Ishikawa (cell line): ENCODE data around the gene ITPR1.

Experiments used
- CEBPB ChIP-seq: IDR thresholded peaks from 2 replicates; pipeline ENCODE4 v1.6.1; 2012
- CREB1 ChIP-seq: IDR thresholded peaks from 2 replicates; pipeline ENCODE4 v1.6.1; 2012; ENCODE audit warnings: low read depth
- EGR1 ChIP-seq: IDR thresholded peaks from 2 replicates; pipeline ENCODE4 v1.6.1; 2012
- EP300 ChIP-seq: IDR thresholded peaks from 2 replicates; pipeline ENCODE4 v1.6.1; 2012; ENCODE audit warnings: borderline replicate concordance
- MAX ChIP-seq: IDR thresholded peaks from 2 replicates; pipeline ENCODE4 v1.6.1; 2012
- NFIC ChIP-seq: IDR thresholded peaks from 2 replicates; pipeline ENCODE4 v1.6.1; 2012
- RAD21 ChIP-seq: IDR thresholded peaks from 2 replicates; pipeline ENCODE4 v1.6.1; 2012; ENCODE audit warnings: low read depth
- REST ChIP-seq: IDR thresholded peaks from 2 replicates; pipeline ENCODE4 v1.6.1; 2012; ENCODE audit warnings: low read depth, mild to moderate bottlenecking
- TAF1 ChIP-seq: IDR thresholded peaks from 2 replicates; pipeline ENCODE4 v1.6.1; 2012; ENCODE audit warnings: low read depth, mild to moderate bottlenecking
- TEAD4 ChIP-seq: IDR thresholded peaks from 2 replicates; pipeline ENCODE4 v1.6.1; 2012
- USF1 ChIP-seq: IDR thresholded peaks from 2 replicates; pipeline ENCODE4 v1.6.1; 2012
- YY1 ChIP-seq: IDR thresholded peaks from 2 replicates; pipeline ENCODE4 v1.6.1; 2012; ENCODE audit warnings: low read depth

- TF ChIP-seq NFIC (no peak), TAF1 (no peak), YY1 (no peak), REST (no peak), RAD21 (no peak), EP300 (no peak), CREB1 (no peak), MAX (no peak), EGR1 (no peak), CEBPB (no peak), USF1 (no peak), TEAD4 (no peak)
Observed at GRCh38 chr3:4817128-4817527, 324.0 kb downstream of the ITPR1 start.
